Stimulated activated CD4-positive, alpha-beta T cell treated with anti-CD3 and anti-CD28 coated beads, Interleukin-2, amount 100 ng/mL, for 24 hours (primary cell): Measurements from ENCODE around the gene PRKAG1.

ENCODE experiments used
- DNase-seq, 2 donors: peaks; one replicate each; pipeline ENCODE4 v3.0.0-alpha.2; 2020

The PRKAG1 gene

DNA sequence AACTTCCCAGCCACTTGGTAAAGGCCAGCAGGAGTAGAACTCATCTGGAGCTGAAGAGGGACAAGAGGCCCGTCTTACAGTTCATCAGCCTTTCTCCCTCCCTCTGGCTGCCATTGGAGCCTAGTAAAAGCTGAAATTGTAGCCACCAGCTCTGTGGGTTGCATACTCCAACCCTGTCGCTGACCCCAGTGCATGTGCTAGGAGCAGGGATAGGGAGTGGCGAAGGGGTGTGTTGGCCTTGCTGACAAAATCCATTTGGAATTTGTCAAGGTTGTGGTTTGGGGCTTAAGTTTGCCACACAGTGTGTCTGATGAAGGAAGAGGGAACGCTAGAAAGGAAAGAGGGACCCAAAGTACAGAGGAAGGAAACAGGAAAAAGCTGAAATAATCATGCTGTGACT lies 57.2 kb downstream of the PRKAG1 start:
- DNase-seq: no peak

DNA sequence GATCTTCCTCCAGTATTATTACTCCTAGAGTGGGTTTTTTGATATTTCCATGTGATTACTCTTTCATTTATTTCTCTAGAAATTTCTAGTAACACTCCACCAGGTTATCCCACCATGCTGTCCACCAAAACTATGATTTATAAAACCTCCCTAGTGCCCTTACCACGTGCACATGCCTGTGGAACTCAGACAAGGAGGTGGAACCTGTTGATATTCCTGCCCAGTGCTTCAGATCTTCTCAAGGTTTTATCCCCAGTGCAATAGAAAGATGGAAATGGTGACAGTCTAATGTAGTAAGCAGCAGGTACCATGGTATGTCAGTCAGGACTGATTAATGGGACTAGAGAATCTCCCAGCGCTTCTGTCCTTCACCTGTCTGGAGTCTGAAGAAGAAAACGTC lies 57.7 kb downstream of the PRKAG1 start:
- no peak for DNase-seq

DNA sequence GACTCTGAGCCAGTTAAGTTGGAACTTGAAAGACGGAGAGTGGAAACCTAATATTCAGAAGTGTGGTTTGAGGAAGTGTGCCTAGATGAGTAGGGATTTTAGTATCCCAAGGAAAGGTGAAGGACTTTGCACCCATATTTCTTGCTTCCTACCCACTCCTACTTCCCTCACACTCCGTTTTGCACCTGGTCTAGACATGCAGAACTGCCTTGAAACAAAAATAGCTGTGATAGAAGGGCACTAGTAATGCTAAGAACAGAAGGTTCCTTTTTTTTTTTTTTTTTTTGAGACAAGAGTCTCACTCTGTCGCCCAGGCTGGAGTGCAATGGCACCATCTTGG lies 60.6 kb downstream of the PRKAG1 start:
- DNase-seq: no peak

DNA sequence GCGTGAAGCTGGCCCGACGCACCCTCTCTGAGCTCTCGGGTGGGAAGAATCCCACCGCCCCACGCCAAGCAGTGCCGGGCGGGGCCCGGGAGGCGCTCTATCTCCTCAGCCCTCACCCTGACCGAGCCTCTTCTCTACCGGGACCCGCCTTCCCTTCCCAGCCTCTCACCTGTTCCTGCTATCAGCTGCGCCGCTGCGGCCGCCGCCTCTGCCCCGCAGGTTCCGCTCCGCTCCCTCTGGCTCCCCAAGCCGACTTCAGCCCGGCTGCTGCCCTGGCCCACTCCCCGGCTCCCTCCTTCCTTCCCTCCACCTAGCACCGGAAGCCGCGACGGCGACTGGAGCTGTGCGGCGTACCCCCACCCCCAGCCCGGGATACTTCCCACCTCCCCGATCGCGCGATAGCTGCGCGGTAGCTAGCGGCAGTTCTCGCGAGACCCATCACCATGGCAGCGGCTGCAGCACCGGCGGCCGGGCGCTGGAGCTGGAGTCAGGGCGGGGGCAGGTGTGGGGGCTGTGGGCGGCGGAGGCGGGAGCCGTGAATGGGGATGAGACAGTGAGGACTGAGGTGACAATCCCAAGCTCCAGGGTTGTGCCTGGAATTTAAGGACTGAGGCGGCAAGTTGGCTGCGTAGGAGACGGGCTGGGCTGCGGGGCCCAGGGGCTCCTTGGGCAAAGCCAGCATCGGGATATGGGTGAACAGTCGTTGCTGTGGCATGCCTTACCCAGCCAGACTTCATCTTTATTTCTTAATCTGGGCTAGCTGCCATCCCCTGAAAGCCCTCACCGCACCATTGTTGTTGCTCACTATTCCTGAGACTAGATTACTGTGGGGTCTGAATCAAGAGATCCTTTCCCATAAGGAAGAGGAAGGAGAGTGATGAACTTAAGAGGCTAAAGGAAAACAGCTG lies 61.2 kb downstream of the PRKAG1 start, which contains the start of gene ARF3:
ARF3 (minus strand) TSS at position 347 of the 908 bp plus-strand sequence. CDS start 16,392 bp downstream, outside the sequence.
- peak; percentile 92 to 95 for DNase-seq

DNA sequence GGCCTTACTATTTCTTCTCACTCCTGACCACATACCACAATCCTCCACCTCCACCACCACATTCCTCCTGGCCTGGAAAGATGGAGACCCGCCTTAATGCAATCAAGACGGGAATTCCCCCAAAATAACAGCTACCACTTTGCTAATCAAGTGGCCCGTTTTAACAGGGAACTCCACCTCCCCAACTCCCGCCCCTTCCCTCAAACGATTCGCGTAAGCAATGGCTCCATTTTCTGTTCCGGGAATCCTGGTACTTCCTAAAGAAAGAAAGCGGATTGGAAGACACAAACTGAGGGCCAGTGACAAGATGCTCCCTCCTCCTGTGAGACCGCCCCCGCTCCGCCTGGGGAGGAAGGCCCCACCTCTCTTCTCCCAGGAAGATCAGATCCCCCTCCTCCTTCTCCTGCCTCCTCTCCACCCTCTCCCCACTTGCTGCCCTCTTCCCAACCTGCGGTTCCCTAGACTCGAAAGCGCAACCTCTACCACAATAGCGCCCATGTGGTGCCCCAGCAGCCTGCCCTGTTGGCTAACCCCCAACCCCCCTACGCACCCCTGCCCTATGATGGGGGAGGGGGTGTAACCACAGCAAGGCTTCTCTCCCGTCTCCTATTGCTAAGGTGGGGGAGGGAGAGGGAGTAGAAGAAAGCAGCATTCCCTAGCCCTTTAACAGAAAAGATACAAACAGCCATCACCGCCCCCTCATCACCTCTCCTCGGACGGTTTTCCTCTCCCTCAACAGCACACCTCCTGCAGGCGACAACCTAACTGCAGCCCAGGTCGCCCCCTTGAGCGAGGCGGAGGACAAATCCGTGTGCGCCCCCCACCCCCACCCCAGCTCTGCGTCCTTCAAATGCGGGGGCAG lies 62.1 kb downstream of the PRKAG1 start:
- peak; percentile 28 to 42 for DNase-seq

DNA sequence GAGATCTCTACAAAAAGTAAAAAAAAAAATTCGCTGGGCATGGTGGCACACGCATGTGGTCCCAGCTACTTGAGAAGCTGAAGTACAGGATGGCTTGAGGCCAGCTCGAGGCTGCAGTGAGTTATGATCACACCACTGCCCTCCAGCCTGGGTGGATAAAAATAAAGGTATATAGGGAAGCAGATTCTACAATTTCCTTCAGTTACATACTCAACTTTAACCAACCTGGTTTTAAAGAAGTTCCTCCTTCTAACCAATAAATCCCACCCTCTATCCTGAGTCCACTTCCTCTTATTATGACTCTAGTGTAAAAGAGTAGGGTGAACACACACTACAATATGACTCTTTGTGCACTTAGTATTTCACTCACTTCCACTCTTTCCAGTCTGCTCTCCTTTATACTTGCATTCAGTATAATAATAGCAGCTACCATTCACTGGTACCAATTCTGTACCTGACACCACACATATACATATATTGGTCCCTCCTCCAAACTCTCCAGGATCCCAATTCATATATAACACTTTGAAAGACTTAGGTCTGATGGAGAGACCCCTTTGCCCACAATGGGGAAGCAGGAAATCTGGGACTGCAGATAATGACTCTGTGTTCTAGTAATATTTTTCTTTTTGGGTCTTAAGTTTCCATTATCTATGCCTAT lies 63.6 kb downstream of the PRKAG1 start:
- no peak for DNase-seq

DNA sequence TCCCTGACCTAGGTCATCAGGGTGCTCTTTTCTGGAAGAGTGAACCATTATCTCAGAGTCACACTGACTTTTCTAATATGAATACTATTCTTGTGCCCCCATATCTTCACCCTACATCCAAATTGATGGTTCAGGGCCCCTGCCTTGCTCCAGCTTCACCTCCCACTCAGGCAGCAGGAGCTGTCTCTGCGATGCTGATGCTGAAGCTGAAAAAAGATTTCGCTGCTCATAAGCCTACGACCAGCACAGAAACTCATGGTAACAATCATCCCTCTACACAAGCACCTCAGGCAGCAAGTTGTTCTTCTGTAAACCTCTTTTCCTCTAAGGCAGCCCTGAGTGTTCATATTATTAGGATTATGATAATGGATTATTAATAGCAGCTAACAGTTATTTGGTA lies 64.5 kb downstream of the PRKAG1 start:
- no peak for DNase-seq

DNA sequence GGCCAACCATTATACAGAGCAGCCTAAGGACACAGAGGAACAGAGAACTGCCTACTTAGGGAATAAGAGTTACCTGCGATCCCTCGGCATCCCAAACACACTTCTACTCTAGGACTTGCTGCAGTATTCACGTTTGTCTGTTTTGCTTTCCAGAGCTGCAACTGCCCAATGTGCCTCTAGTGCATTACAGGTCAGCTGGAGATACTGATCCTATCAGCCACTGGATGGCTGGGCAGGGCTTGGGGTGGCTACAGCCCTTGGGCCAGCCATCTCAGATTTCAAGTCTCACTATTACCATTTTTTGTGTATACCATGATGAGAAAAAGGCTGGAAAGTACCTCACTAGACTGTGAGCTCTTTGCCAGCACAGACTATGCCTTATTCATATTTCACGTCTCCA lies 65.9 kb downstream of the PRKAG1 start:
- no peak for DNase-seq
